Prostate gland (tissue), 2 donors: ENCODE measurements around the gene ARHGAP40. TPM values are rescaled to one million over a fixed set of nuclear protein-coding genes. Genes with fewer than 3 reads are reported as not detected.

Source experiments
- DNase-seq: peaks from one replicate; pipeline ENCODE4 v3.0.0-alpha.2; 2019; ENCODE audit warnings: low spot score
- H3K27ac ChIP-seq, 2 donors: fragments of 200-600 bp; sonication (generic); 2 replicates each; pipeline ENCODE4 v1.5.1; 2017 to 2019
- H3K27me3 ChIP-seq: fragments of 200-600 bp; sonication (generic); replicated peaks from 2 replicates; pipeline ENCODE4 v1.5.1; 2019; ENCODE audit not compliant: insufficient read depth
- H3K36me3 ChIP-seq, 2 donors: fragments of 200-600 bp; sonication (generic); 1 replicate in 1 of 2; 2 replicates in 1 of 2; pipeline versions ENCODE4 v1.5.1 to v1.8.1; 2017 to 2019
- H3K4me1 ChIP-seq: fragments of 200-600 bp; sonication (generic); replicated peaks from 2 replicates; pipeline ENCODE4 v1.5.1; 2019
- H3K4me3 ChIP-seq, 2 donors: fragments of 200-600 bp; sonication (generic); 2 replicates each; pipeline ENCODE4 v1.5.1; 2017 to 2019
- H3K9me3 ChIP-seq: fragments of 200-600 bp; sonication (generic); 2 replicates; pipeline ENCODE4 v1.5.1; 2017
- CTCF ChIP-seq, 4 experiments: fragments of 200-600 bp in 2 of 4; fragments of 450-650 bp in 2 of 4; sonication (generic) in 2 of 4; IDR thresholded peaks; 1 replicate in 3 of 4; 2 replicates in 1 of 4; pipeline ENCODE4 v1.5.1; 2016 to 2019; ENCODE audit warnings: antibody characterized with exemption in 4 of 4, mild to moderate bottlenecking in 2 of 4, moderate library complexity in 2 of 4
- POLR2A ChIP-seq: fragments of 450-650 bp; IDR thresholded peaks from one replicate; pipeline ENCODE4 v1.6.1; 2016; ENCODE audit warnings: antibody characterized with exemption, mild to moderate bottlenecking
- POLR2AphosphoS5 ChIP-seq: sonication (generic); formaldehyde crosslinking; IDR thresholded peaks from one replicate; pipeline ENCODE4 v1.6.1; 2017; ENCODE audit warnings: antibody characterized with exemption
- WGBS: methylation state at CpG from one replicate; pipeline ENCODE4 v1.1.5; 2018; 5-methylcytosine and 5-hydroxymethylcytosine counted together
- intact Hi-C: fragments of 100-400 bp; cut with DNase I; formaldehyde crosslinking; loops from one replicate; pipeline ENCODE4 v1.14.2; 2022
- total RNA-seq, 2 donors: library from RNA; depleted of rRNA; stranded (reverse); fragments of >200 nt; gene quantifications; one replicate each; pipeline ENCODE4 v1.1.0, GENCODE V29; 2016

Gene ARHGAP40
- total RNA-seq, 2 donors from 2014 or later, result 0.85 to 4.5 TPM

GRCh38 chr20:38650010-38650409, 48.4 kb downstream of the ARHGAP40 start:
- Histone ChIP-seq H3K9me3 (no peaks in the 10 kb centered on the region), H3K27me3 (no peaks in the 10 kb centered on the region), H3K36me3 (no peaks in the 10 kb centered on the region), H3K4me3 (no peak overlapping the region), H3K27ac (no peak overlapping the region), H3K4me1 (no peaks in the 10 kb centered on the region)
- intact Hi-C loops, result no loop called here
- DNase-seq, result no peak
- no peak for TF ChIP-seq POLR2A
- TF ChIP-seq POLR2AphosphoS5, result no peak
- no peak for TF ChIP-seq CTCF (IDR thresholded peaks at IDR 0.05)
- 44% methylated on average over 4 of the region's 4 CpGs for WGBS

GRCh38 chr20:38651154-38651553, 49.5 kb downstream of the ARHGAP40 start:
- Histone ChIP-seq H3K27ac (no peak overlapping the region), H3K9me3 (no peaks in the 10 kb centered on the region), H3K36me3 (no peaks in the 10 kb centered on the region), H3K4me1 (no peaks in the 10 kb centered on the region), H3K27me3 (no peaks in the 10 kb centered on the region), H3K4me3 (no peak overlapping the region)
- intact Hi-C loops, result no loop called here
- 53% methylated on average over 2 of the region's 2 CpGs for WGBS
- no peak for DNase-seq
- no peak for TF ChIP-seq POLR2AphosphoS5
- TF ChIP-seq CTCF (IDR thresholded peaks at IDR 0.05), result no peak
- no peak for TF ChIP-seq POLR2A

DNA sequence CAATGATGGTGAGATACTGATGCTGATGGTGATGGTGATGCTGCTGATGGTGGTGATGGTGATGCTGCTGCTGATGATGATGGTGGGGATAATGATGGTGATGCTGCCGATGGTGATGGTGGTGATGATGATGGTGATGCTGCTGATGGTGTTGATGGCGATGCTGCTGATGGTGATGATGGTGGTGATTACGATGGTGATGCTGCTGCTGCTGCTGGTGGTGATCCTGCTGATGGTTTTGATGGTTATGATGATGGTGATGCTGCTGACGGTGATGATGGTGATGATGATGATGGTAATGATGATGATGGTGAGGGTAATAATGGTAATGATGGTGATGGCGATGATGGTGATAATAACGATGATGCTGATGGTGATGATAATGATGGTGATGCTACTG, 50.0 kb downstream of the ARHGAP40 start:
- no peaks in the 10 kb centered on the region for H3K27me3 ChIP-seq
- intact Hi-C loops, result no loop called here
- H3K27ac ChIP-seq, result no peak overlapping the region
- DNase-seq, result no peak
- no peaks in the 10 kb centered on the region for H3K9me3 ChIP-seq
- TF ChIP-seq POLR2A, result no peak
- TF ChIP-seq POLR2AphosphoS5, result no peak
- no peak for TF ChIP-seq CTCF (IDR thresholded peaks at IDR 0.05)
- H3K4me1 ChIP-seq, result no peaks in the 10 kb centered on the region
- no peaks in the 10 kb centered on the region for H3K36me3 ChIP-seq
- H3K4me3 ChIP-seq, result no peak overlapping the region
- 96% methylated on average over 6 of the region's 6 CpGs for WGBS

DNA sequence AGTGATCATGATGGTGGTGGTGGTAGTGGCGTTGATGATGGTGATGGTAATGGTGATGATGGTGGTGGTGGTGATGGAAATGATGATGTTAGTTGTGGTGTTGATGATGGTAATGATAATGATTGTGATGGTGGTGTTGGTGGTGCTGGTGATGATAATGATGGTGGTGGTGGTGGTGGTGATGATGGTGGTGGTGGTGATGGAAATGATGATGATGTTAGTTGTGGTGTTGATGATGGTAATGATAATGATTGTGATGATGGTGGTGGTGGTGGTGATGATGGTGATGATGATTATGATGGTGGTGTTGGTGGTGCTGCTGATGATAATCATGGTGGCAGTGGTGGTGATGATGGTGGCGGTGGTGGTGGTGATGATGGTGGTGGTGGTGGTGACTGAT, 51.4 kb downstream of the ARHGAP40 start:
- 88% methylated on average over 2 of the region's 2 CpGs for WGBS
- Histone ChIP-seq H3K36me3 (no peaks in the 10 kb centered on the region), H3K4me3 (no peak overlapping the region), H3K4me1 (no peaks in the 10 kb centered on the region), H3K27ac (no peak overlapping the region), H3K9me3 (no peaks in the 10 kb centered on the region), H3K27me3 (no peaks in the 10 kb centered on the region)
- intact Hi-C loops, result no loop called here
- TF ChIP-seq CTCF (IDR thresholded peaks at IDR 0.05), result no peak
- TF ChIP-seq POLR2AphosphoS5, result no peak
- no peak for TF ChIP-seq POLR2A
- DNase-seq, result no peak

GRCh38 chr20:38657390-38657789, 55.8 kb downstream of the ARHGAP40 start:
- H3K27me3 ChIP-seq, result no peaks in the 10 kb centered on the region
- H3K36me3 ChIP-seq, result no peaks in the 10 kb centered on the region
- H3K4me3 ChIP-seq, result no peak overlapping the region
- no peak overlapping the region for H3K27ac ChIP-seq
- H3K4me1 ChIP-seq, result no peaks in the 10 kb centered on the region
- 88% methylated on average over 5 of the region's 5 CpGs for WGBS
- no peaks in the 10 kb centered on the region for H3K9me3 ChIP-seq
- TF ChIP-seq POLR2A (no peak), POLR2AphosphoS5 (no peak), CTCF (IDR thresholded peaks at IDR 0.05) (no peak)
- no peak for DNase-seq
- intact Hi-C loops, result no loop called here
